BJ (cell line): ENCODE measurements around the gene SAYSD1. TPM values are rescaled to one million over a fixed set of nuclear protein-coding genes. Genes with fewer than 3 reads are reported as not detected.

Source experiments
- CTCF ChIA-PET: fragments of 350-600 bp; formaldehyde crosslinking; extraction: SDS; loops from one replicate; lab custom pipeline; 2021; ENCODE audit warnings: antibody characterized with exemption, inconsistent platforms; lab: Yijun Ruan, JAX
- POLR2A ChIA-PET: fragments of 300-600 bp; sonication (Branson Sonifier 250); formaldehyde crosslinking; extraction: SDS; loops from one replicate; lab custom pipeline; 2021; ENCODE audit warnings: antibody characterized with exemption; lab: Charles Lee
- DNase-seq: peaks from one replicate; pipeline ENCODE4 v3.0.0-alpha.2; 2011; ENCODE audit warnings: low read depth
- H3K27me3 ChIP-seq: 2 replicates; pipeline ENCODE4 v1.6.0; 2011; ENCODE audit warnings: low read length; ENCODE audit not compliant: control insufficient read depth, insufficient read depth
- H3K36me3 ChIP-seq: 2 replicates; pipeline ENCODE4 v1.5.1; 2011; ENCODE audit warnings: low read length; ENCODE audit not compliant: control insufficient read depth, insufficient read depth
- H3K4me3 ChIP-seq: 2 replicates; pipeline ENCODE4 v1.5.1; 2011; ENCODE audit warnings: low read depth, mild to moderate bottlenecking, control low read depth, low read length
- polyA plus RNA-seq: library from polyadenylated mRNA; depleted of rRNA; stranded (reverse); fragments of >200 nt; gene quantifications from 2 replicates; pipeline ENCODE4 v1.2.3, GENCODE V29; 2011; rRNA removed
- TF ChIP-seq, protein P1 (sequence below): IDR thresholded peaks from 2 replicates; pipeline ENCODE4 v1.5.1; 2011; ENCODE audit warnings: low read depth, mild to moderate bottlenecking, control low read depth, inconsistent platforms, low read length, moderate library complexity; ENCODE audit not compliant: insufficient read depth

SAYSD1 gene
- polyA plus RNA-seq, 1 experiment: 9.7 TPM

DNA sequence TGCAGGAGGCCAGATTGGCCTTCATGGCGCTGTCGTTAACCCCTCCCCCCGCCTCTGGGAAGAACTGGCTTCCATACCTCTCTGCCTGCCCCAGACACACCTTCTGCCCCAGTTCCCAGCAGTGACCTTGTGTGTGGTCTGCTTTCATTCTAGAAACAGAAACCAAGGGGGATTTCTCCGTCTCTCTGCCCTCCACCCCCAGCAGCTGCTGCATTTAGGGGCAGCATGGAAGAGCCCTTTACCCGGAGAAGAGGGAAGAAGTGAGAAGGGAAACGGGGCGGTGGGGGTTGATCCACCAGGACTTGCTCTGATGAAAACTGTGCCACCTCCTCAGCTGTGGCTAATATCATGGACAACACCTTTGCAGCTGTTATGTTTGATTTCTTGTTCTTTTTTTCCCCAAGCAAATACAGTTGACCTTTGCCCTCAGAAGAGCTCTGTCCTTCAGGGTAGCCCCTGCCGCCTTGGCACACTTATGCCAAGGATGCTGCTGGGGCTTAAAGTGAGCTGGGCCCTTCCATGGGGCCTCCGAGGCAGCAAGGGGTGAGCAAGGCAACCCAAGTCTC, 60.3 kb downstream of the SAYSD1 start:
- no peaks in the 10 kb centered on the region for H3K36me3 ChIP-seq
- H3K27me3 ChIP-seq: peaks cover 3% of the 10 kb centered on the region
- ChIA-PET CTCF (interaction anchor here (0.7 kb wide), 1 partner anchor 67 kb away, joined by 3 read pairs; no protein-coding TSS in a partner anchor), POLR2A (no interaction called here)
- TF ChIP-seq, protein P1, sequence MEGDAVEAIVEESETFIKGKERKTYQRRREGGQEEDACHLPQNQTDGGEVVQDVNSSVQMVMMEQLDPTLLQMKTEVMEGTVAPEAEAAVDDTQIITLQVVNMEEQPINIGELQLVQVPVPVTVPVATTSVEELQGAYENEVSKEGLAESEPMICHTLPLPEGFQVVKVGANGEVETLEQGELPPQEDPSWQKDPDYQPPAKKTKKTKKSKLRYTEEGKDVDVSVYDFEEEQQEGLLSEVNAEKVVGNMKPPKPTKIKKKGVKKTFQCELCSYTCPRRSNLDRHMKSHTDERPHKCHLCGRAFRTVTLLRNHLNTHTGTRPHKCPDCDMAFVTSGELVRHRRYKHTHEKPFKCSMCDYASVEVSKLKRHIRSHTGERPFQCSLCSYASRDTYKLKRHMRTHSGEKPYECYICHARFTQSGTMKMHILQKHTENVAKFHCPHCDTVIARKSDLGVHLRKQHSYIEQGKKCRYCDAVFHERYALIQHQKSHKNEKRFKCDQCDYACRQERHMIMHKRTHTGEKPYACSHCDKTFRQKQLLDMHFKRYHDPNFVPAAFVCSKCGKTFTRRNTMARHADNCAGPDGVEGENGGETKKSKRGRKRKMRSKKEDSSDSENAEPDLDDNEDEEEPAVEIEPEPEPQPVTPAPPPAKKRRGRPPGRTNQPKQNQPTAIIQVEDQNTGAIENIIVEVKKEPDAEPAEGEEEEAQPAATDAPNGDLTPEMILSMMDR: no peak
- H3K4me3 ChIP-seq: no peak overlapping the region
- DNase-seq: no peak

Other genes with a start within 250 kb of the SAYSD1 start
- gene GLP1R, start 66.4 kb downstream of the SAYSD1 start, polyA plus RNA-seq: not detected in 2 replicates
- gene KCNK5, start 114.3 kb upstream of the SAYSD1 start, polyA plus RNA-seq: not detected in 2 replicates
- gene KCNK17, start 199.2 kb upstream of the SAYSD1 start, polyA plus RNA-seq: not detected in 2 replicates
- not detected in 2 replicates for gene KCNK16, start 207.5 kb upstream of the SAYSD1 start, polyA plus RNA-seq